GM23248 (cell line): ENCODE results near the gene SCO1.

ENCODE experiments used
- EZH2 ChIP-seq: fragments of 200-600 bp; sonication (generic); IDR thresholded peaks from 2 replicates; pipeline ENCODE4 v1.6.1; 2018; ENCODE audit warnings: antibody characterized with exemption, mild to moderate bottlenecking; ENCODE audit not compliant: insufficient read depth, poor library complexity, severe bottlenecking
- EZH2phosphoT487 ChIP-seq: fragments of 200-600 bp; sonication (generic); IDR thresholded peaks from 2 replicates; pipeline ENCODE4 v1.6.1; 2018; ENCODE audit warnings: antibody characterized with exemption, moderate library complexity, mild to moderate bottlenecking, low read depth; ENCODE audit not compliant: insufficient read depth

DNA sequence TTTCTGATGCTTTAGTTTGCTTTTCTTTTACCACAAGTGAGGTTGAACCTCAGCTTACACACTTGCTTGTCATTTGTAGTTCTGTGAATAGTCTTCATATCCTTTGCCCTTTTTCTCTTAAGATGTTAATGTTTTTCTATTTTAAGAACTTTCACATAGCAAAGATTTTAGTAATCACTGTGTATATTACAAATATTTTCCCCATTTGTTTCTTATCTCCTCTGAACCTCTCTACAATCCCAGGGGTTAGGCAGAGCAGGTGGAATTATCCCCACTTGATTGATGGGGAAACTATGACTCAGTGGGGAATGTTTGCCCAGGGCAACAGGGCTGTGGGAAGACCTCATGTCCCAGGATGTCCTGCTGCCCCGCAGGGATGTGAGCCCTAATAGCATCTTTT, 28.6 kb downstream of the SCO1 start:
- no peak for TF ChIP-seq EZH2
- TF ChIP-seq EZH2phosphoT487, result no peak
